ENCODE data around the gene TRA2A. TPM values are rescaled to one million over a fixed set of nuclear protein-coding genes. Genes with fewer than 3 reads are reported as not detected.

The TRA2A gene
- total RNA-seq, 1 donor from 2014 or later, result 86.0 TPM

DNA sequence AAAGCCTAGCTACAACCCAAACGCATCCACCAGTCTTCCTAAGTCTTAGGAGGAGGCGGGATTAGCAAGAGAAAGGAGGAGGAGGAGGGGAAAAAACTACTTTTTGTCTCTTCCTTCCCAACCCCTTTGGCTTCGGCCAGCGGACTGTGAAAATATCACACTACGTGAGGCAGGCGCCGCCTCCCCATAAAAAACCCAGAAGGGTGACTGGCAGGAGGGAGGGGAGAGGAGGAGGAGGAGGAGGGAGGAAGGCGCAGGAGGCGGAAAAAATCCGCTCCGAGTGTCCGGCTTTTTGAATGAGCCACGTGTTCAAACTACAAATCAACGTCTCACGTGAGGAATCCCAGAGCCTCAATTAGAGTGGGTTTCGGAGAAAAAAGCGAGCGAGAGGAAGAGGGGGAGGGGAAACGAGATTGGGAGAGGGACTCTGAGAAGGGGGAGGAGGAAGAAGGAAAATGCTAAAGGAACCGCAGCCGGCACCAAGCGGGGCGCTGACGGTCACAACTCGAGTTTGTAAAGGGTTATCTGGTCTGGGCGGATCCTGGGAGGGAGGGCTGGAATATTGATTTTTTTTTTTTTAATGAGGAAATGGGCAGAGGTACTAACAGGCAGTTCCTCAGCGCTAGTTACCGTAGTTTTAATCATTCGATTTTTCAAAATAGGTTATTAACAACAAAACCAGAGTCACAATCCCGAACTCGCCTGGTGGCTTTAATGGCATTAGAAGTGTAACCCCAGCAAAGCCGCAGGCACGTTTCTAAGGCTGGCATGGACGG, 61.3 kb downstream of the TRA2A start, which contains the start of gene IGF2BP3:
TSS of gene IGF2BP3 (minus strand) at position 162 of the 776 bp plus-strand sequence. CDS start 381 bp downstream, outside the sequence.
- H3K4me3 Mint-ChIP-seq (ENCODE audit: unreplicated experiment), result peak within 1 kb of the TSS; percentile 98
- H3K79me2 ChIP-seq (ENCODE audit: insufficient read depth, low read length), result peaks cover 61% of the 10 kb centered on the region
- peaks cover 20% of the 10 kb centered on the region for H3K4me1 Mint-ChIP-seq (ENCODE audit: low read depth, unreplicated experiment)
- H3K4me1 ChIP-seq (ENCODE audit: insufficient read depth, low read length), result peaks cover 27% of the 10 kb centered on the region
- H2AFZ ChIP-seq (ENCODE audit: low read depth, low read length), result peak within 1 kb of the TSS; percentile 64
- no peaks in the 10 kb centered on the region for H3K9me3 ChIP-seq (ENCODE audit: insufficient read depth, low read depth, low read length)
- H3K27ac ChIP-seq (ENCODE audit: low read depth, low read length), result peak within 1 kb of the TSS; percentile 80
- peak within 1 kb of the TSS; percentile 97 for H3K4me2 ChIP-seq (ENCODE audit: low read length)
- H3K9ac ChIP-seq (ENCODE audit: low read length), result peak within 1 kb of the TSS; percentile 88
- H3K36me3 ChIP-seq (ENCODE audit: insufficient read depth, low read length), result no peaks in the 10 kb centered on the region
- H3K36me3 Mint-ChIP-seq (ENCODE audit: low read depth, unreplicated experiment), result peaks cover 6% of the 10 kb centered on the region
- no peak for FAIRE-seq
- H3K27me3 Mint-ChIP-seq (ENCODE audit: low read depth, unreplicated experiment), result no peaks in the 10 kb centered on the region
- DNase-seq (ENCODE audit: low read depth), result peak; percentile 92
- peaks cover 29% of the 10 kb centered on the region for H4K20me1 ChIP-seq (ENCODE audit: insufficient read depth, low read length)
- TF ChIP-seq, protein P1, sequence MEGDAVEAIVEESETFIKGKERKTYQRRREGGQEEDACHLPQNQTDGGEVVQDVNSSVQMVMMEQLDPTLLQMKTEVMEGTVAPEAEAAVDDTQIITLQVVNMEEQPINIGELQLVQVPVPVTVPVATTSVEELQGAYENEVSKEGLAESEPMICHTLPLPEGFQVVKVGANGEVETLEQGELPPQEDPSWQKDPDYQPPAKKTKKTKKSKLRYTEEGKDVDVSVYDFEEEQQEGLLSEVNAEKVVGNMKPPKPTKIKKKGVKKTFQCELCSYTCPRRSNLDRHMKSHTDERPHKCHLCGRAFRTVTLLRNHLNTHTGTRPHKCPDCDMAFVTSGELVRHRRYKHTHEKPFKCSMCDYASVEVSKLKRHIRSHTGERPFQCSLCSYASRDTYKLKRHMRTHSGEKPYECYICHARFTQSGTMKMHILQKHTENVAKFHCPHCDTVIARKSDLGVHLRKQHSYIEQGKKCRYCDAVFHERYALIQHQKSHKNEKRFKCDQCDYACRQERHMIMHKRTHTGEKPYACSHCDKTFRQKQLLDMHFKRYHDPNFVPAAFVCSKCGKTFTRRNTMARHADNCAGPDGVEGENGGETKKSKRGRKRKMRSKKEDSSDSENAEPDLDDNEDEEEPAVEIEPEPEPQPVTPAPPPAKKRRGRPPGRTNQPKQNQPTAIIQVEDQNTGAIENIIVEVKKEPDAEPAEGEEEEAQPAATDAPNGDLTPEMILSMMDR (IDR thresholded peaks at IDR 0.05; ENCODE audit: insufficient read depth, low read depth, low read length), result no peak
- TF ChIP-seq EZH2 (IDR thresholded peaks at IDR 0.05; ENCODE audit: insufficient read depth, low read length), result no peak
- H3K27ac Mint-ChIP-seq (ENCODE audit: unreplicated experiment), result peak within 1 kb of the TSS; percentile 99
- peak within 1 kb of the TSS; percentile 95 for H3K4me3 ChIP-seq (ENCODE audit: insufficient read depth, low read depth, low read length)
- H3K27me3 ChIP-seq (ENCODE audit: insufficient read depth, low read length), result peaks cover 7% of the 10 kb centered on the region
- H3K9me3 Mint-ChIP-seq (ENCODE audit: unreplicated experiment), result no peaks in the 10 kb centered on the region

DNA sequence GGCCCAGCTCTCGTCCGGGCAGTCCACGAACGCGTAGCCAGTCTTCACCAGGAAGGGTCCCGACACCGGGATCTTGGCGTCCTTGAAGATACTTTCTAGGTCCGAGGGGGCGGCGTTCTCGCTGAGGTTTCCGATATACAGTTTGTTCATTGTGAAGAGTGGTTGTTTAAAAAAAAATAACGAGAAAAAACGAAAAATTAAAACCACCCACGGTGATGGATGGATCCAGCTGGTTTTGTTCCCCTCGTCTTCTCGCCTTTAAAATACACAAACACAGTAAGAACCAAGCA, 61.9 kb downstream of the TRA2A start:
- FAIRE-seq (no peak), DNase-seq (ENCODE audit: low read depth) (no peak)
- H2AFZ ChIP-seq (ENCODE audit: low read depth, low read length), result peak overlapping the region; percentile 6

More for the DNA sequence above, 61.9 kb downstream of the TRA2A start:
- peaks cover 33% of the 10 kb centered on the region for H3K4me1 ChIP-seq (ENCODE audit: insufficient read depth, low read length)
- H3K9me3 ChIP-seq (ENCODE audit: insufficient read depth, low read depth, low read length), result no peaks in the 10 kb centered on the region
- H3K4me3 ChIP-seq (ENCODE audit: insufficient read depth, low read depth, low read length), result peak overlapping the region; percentile 95
- no peak for TF ChIP-seq EZH2 (IDR thresholded peaks at IDR 0.05; ENCODE audit: insufficient read depth, low read length)
- TF ChIP-seq, protein P1 (IDR thresholded peaks at IDR 0.05; ENCODE audit: insufficient read depth, low read depth, low read length), result no peak
- H4K20me1 ChIP-seq (ENCODE audit: insufficient read depth, low read length), result peaks cover 35% of the 10 kb centered on the region
- peaks cover 1% of the 10 kb centered on the region for H3K9me3 Mint-ChIP-seq (ENCODE audit: unreplicated experiment)
- H3K27ac Mint-ChIP-seq (ENCODE audit: unreplicated experiment), result peak overlapping the region; percentile 96
- H3K79me2 ChIP-seq (ENCODE audit: insufficient read depth, low read length), result peaks cover 67% of the 10 kb centered on the region
- H3K36me3 Mint-ChIP-seq (ENCODE audit: low read depth, unreplicated experiment), result peaks cover 6% of the 10 kb centered on the region
- peak overlapping the region; percentile 88 for H3K9ac ChIP-seq (ENCODE audit: low read length)
- H3K27ac ChIP-seq (ENCODE audit: low read depth, low read length), result peak overlapping the region; percentile 80
- H3K36me3 ChIP-seq (ENCODE audit: insufficient read depth, low read length), result no peaks in the 10 kb centered on the region
- peak overlapping the region; percentile 97 for H3K4me2 ChIP-seq (ENCODE audit: low read length)
- peaks cover 26% of the 10 kb centered on the region for H3K4me1 Mint-ChIP-seq (ENCODE audit: low read depth, unreplicated experiment)
- no peaks in the 10 kb centered on the region for H3K27me3 Mint-ChIP-seq (ENCODE audit: low read depth, unreplicated experiment)
- H3K4me3 Mint-ChIP-seq (ENCODE audit: unreplicated experiment), result peak overlapping the region; percentile 96
- H3K27me3 ChIP-seq (ENCODE audit: insufficient read depth, low read length), result peaks cover 3% of the 10 kb centered on the region

All from astrocyte (in vitro differentiated cells and primary cell).